ENCODE measurements around the gene SLX9. TPM values are rescaled to one million over a fixed set of nuclear protein-coding genes. Genes with fewer than 3 reads are reported as not detected.

SLX9 gene
- total RNA-seq, 1 donor from 2014 or later, result 72.6 TPM

GRCh38 chr21:44959376-44960091 is 19.7 kb downstream of the SLX9 start:
- H3K27ac Mint-ChIP-seq, result no peak overlapping the region

GRCh38 chr21:44960141-44961092 is 20.6 kb downstream of the SLX9 start:
- no peaks in the 10 kb centered on the region for H3K9me3 Mint-ChIP-seq
- no peak overlapping the region for H3K27ac Mint-ChIP-seq
- intact Hi-C loops (cut with micrococcal nuclease), result no loop called here
- peaks cover 56% of the 10 kb centered on the region for H3K36me3 Mint-ChIP-seq (ENCODE audit: low read depth)
- no peaks in the 10 kb centered on the region for H3K27me3 Mint-ChIP-seq (ENCODE audit: low read depth)
- no peak overlapping the region for H3K4me3 Mint-ChIP-seq (ENCODE audit: low read depth)
- no peak for DNase-seq (ENCODE audit: low spot score)
- H3K4me1 Mint-ChIP-seq (ENCODE audit: low read depth), result peaks cover 13% of the 10 kb centered on the region

More at GRCh38 chr21:44959376-44960091, 19.7 kb downstream of the SLX9 start:
- DNase-seq (ENCODE audit: low spot score), result no peak
- H3K36me3 Mint-ChIP-seq (ENCODE audit: low read depth), result peaks cover 53% of the 10 kb centered on the region
- H3K9me3 Mint-ChIP-seq, result no peaks in the 10 kb centered on the region
- no peak overlapping the region for H3K4me3 Mint-ChIP-seq (ENCODE audit: low read depth)
- H3K27me3 Mint-ChIP-seq (ENCODE audit: low read depth), result no peaks in the 10 kb centered on the region
- intact Hi-C loops (cut with micrococcal nuclease), result no loop called here
- peaks cover 4% of the 10 kb centered on the region for H3K4me1 Mint-ChIP-seq (ENCODE audit: low read depth)

- H3K9me3 Mint-ChIP-seq, result no peaks in the 10 kb centered on the region
- no peak for DNase-seq (ENCODE audit: low spot score)
- H3K27ac Mint-ChIP-seq, result no peak overlapping the region
- no peak overlapping the region for H3K4me3 Mint-ChIP-seq (ENCODE audit: low read depth)
- intact Hi-C loops (cut with micrococcal nuclease), result no loop called here
- H3K4me1 Mint-ChIP-seq (ENCODE audit: low read depth), result peaks cover 16% of the 10 kb centered on the region
- no peaks in the 10 kb centered on the region for H3K27me3 Mint-ChIP-seq (ENCODE audit: low read depth)
- peaks cover 52% of the 10 kb centered on the region for H3K36me3 Mint-ChIP-seq (ENCODE audit: low read depth)
Observed at GRCh38 chr21:44962403-44962966, 22.7 kb downstream of the SLX9 start.

- DNase-seq (ENCODE audit: low spot score), result no peak
- no peak overlapping the region for H3K4me3 Mint-ChIP-seq (ENCODE audit: low read depth)
- H3K27me3 Mint-ChIP-seq (ENCODE audit: low read depth), result no peaks in the 10 kb centered on the region
- no peaks in the 10 kb centered on the region for H3K9me3 Mint-ChIP-seq
- no peak overlapping the region for H3K27ac Mint-ChIP-seq
- intact Hi-C loops (cut with micrococcal nuclease), result no loop called here
- H3K4me1 Mint-ChIP-seq (ENCODE audit: low read depth), result peaks cover 17% of the 10 kb centered on the region
- peaks cover 50% of the 10 kb centered on the region for H3K36me3 Mint-ChIP-seq (ENCODE audit: low read depth)
Observed at GRCh38 chr21:44964381-44964780, 24.6 kb downstream of the SLX9 start.

GRCh38 chr21:44965251-44966022 is 25.6 kb downstream of the SLX9 start:
- intact Hi-C loops (cut with micrococcal nuclease), result no loop called here
- H3K36me3 Mint-ChIP-seq (ENCODE audit: low read depth), result peaks cover 55% of the 10 kb centered on the region

GRCh38 chr21:44966135-44967081 is 26.6 kb downstream of the SLX9 start:
- Mint-ChIP-seq H3K4me3 (ENCODE audit: low read depth) (no peak overlapping the region), H3K4me1 (ENCODE audit: low read depth) (peaks cover 17% of the 10 kb centered on the region), H3K27me3 (ENCODE audit: low read depth) (no peaks in the 10 kb centered on the region), H3K9me3 (no peaks in the 10 kb centered on the region), H3K27ac (no peak overlapping the region), H3K36me3 (ENCODE audit: low read depth) (peaks cover 47% of the 10 kb centered on the region)
- no peak for DNase-seq (ENCODE audit: low spot score)
- intact Hi-C loops (cut with micrococcal nuclease), result no loop called here

More at GRCh38 chr21:44965251-44966022, 25.6 kb downstream of the SLX9 start:
- DNase-seq (ENCODE audit: low spot score), result no peak
- Mint-ChIP-seq H3K4me3 (ENCODE audit: low read depth) (peak overlapping the region; percentile 14), H3K27ac (no peak overlapping the region), H3K9me3 (no peaks in the 10 kb centered on the region), H3K27me3 (ENCODE audit: low read depth) (no peaks in the 10 kb centered on the region), H3K4me1 (ENCODE audit: low read depth) (peaks cover 17% of the 10 kb centered on the region)

GRCh38 chr21:44967082-44968047 is 27.5 kb downstream of the SLX9 start:
- no peaks in the 10 kb centered on the region for H3K27me3 Mint-ChIP-seq (ENCODE audit: low read depth)
- H3K4me1 Mint-ChIP-seq (ENCODE audit: low read depth), result peaks cover 17% of the 10 kb centered on the region
- H3K36me3 Mint-ChIP-seq (ENCODE audit: low read depth), result peaks cover 42% of the 10 kb centered on the region
- H3K27ac Mint-ChIP-seq, result no peak overlapping the region
- DNase-seq (ENCODE audit: low spot score), result no peak
- intact Hi-C loops (cut with micrococcal nuclease), result no loop called here
- no peak overlapping the region for H3K4me3 Mint-ChIP-seq (ENCODE audit: low read depth)
- H3K9me3 Mint-ChIP-seq, result no peaks in the 10 kb centered on the region

GRCh38 chr21:44969066-44969670 is 29.3 kb downstream of the SLX9 start:
- no peak overlapping the region for H3K4me3 Mint-ChIP-seq (ENCODE audit: low read depth)
- no peaks in the 10 kb centered on the region for H3K27me3 Mint-ChIP-seq (ENCODE audit: low read depth)
- peaks cover 33% of the 10 kb centered on the region for H3K36me3 Mint-ChIP-seq (ENCODE audit: low read depth)
- no peaks in the 10 kb centered on the region for H3K9me3 Mint-ChIP-seq
- no peak overlapping the region for H3K27ac Mint-ChIP-seq
- no peak for DNase-seq (ENCODE audit: low spot score)
- intact Hi-C loops (cut with micrococcal nuclease), result no loop called here
- H3K4me1 Mint-ChIP-seq (ENCODE audit: low read depth), result peaks cover 16% of the 10 kb centered on the region

- no peak for DNase-seq (ENCODE audit: low spot score)
- Mint-ChIP-seq H3K27me3 (ENCODE audit: low read depth) (no peaks in the 10 kb centered on the region), H3K4me1 (ENCODE audit: low read depth) (peaks cover 7% of the 10 kb centered on the region), H3K27ac (no peak overlapping the region), H3K9me3 (no peaks in the 10 kb centered on the region), H3K36me3 (ENCODE audit: low read depth) (peaks cover 27% of the 10 kb centered on the region), H3K4me3 (ENCODE audit: low read depth) (no peak overlapping the region)
- intact Hi-C loops (cut with micrococcal nuclease), result no loop called here
Observed at GRCh38 chr21:44969931-44970755, 30.3 kb downstream of the SLX9 start.
